HG02884 (cell line): ENCODE measurements around the gene SFSWAP.
"Not testable (repeated sequence)": the region's sequence is repeated elsewhere in the genome, so short reads cannot be mapped to it uniquely, and the experiment has no call there.

Experiments used
- ATAC-seq: cut with Tn5 transposase; IDR thresholded peaks from one replicate; pipeline ENCODE4 v1.9.1; 2021; ENCODE audit warnings: mild to moderate bottlenecking, moderate library complexity; ENCODE audit not compliant: unreplicated experiment

SFSWAP gene

DNA sequence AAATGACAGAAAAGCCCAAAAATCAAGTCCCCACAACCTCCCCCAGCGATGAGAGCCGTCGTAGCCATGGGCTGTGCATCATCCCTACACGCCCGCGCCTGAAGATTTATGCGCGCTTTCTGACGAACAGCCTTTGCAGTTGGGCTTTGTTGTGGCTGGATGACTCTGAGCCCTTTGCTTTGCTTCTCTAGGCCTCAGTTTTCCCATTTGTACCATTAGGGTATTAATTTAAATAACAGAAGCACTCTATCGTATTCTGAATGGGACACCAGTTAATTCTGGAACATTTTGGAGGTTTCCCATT is 24.2 kb downstream of the SFSWAP start:
- ATAC-seq = no peak

DNA sequence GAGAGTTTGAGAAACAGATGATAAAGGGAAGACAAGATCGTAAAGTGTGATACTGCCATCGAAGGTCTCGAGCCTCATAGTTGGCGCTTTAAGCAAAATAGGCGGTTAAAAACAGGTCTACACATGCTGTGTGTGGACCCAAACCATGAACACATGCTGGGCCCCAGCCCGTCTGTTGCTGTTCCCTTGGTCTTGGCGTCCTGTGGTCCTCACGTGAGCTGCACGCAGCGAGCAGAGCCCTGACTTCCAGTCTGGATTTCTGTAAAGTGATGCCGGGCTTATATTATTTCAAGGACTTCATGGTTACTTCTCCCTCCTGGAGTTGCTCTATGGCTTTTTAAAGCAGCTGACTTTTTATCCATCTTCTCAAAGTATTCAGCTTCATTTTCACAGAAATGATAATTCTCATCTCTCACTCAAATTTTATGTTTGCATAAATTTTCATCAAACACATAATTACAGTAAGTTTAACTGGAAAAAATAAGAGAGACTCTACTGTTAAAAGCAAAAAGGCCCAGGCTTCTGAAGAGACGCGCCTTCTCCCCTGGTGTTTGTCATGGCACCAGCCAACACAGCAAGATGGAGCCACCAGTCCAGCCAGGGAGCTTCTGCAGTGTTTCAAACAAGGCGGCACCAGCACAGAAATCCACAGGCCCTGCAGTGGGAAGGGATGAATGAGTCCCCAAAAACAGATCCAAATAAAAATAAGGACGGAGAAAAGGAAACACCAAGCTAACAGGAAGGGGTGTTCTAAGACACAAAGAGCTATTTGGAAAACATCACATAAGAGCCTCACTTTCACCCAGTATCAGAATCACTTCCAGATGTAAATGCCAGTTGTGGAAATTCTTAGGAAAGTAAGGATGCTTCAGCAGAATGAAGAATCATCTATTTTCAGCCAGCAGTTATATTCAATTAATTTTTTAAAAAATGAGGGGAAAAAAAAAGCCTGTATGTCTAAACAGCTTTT is 24.9 kb downstream of the SFSWAP start:
- no peak for ATAC-seq

DNA sequence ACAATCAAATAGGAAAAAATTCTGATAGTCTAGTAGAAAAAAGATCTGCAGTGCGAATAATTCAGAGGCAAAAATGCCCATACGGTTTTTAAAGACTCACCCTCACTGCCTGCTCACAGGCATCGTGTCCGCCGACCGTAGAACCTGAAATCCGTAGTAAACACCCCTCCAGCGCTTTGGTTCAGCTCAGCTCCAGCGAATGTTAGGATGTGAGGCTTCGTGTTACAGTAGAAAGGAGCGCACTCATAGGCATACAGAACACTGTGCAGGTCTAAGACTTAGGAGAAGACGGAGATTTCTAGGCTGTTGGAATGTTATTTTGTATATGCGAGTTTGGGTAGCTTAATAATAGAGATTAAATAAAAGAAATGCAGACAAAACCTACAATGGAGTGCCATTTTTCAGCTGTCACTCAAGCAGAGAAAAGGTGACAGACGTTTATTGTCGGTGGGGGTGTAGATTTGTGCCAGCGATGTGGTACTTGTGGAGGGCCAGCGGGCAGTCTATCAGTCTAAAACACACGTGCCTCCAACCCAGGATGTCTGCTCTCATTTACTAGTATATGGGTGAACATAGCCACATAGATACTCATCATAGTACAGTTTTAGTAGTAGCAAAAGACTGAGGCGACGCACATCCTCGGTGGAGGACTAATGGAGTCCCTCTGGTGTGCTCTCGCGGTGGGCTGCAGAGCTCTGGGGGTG is 25.7 kb downstream of the SFSWAP start:
- no peak for ATAC-seq

DNA sequence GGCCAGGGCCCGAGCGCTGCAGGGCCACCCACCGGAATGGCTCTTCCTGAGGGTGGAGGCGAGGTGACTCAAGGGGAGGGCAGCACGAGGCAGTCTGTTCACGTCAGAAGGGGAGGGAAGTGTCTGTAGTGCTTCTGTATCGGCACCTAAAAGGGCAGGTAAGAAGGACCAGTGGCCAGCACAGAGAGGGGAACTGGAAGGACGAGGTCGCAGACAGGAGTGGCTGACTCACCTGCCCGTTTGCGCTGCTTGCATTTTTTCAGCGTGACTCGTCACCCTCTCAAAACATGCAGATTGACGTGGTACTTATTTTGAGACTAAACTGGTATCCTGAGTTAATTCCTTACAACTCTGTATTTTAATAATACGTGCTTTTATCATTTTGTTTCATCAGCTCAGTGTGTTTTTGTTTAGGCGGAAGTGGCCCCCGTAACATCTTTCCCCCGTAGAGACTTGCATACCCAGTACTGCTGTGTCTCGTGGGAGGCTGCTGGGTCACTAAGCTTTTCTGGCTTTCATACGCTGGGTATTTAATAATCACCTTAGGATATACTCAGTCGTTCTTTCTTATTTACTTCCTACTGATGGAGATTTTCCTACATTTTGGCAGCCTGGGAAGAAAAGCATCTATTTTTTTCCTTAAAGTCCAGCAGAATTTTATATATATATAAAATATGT is 26.4 kb downstream of the SFSWAP start:
- no peak for ATAC-seq

DNA sequence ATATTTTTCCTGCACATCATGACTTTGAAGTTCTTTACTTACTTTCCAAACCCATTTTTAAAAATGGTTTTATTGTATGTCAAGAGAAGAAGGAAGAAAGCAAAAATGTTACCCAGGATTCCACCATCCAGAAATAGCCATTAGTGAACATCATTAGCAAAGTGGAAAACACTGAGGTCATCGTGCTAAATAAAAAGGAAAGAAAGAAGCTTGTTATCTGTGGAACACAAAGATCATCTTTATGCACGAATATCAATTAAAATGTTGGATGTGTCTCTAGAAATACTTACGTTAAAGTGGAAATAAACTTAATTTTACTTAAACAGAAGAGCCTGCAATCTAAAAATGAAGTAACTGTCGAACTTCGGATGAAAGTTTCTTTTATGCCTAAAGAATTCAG is 27.3 kb downstream of the SFSWAP start:
- no peak for ATAC-seq

DNA sequence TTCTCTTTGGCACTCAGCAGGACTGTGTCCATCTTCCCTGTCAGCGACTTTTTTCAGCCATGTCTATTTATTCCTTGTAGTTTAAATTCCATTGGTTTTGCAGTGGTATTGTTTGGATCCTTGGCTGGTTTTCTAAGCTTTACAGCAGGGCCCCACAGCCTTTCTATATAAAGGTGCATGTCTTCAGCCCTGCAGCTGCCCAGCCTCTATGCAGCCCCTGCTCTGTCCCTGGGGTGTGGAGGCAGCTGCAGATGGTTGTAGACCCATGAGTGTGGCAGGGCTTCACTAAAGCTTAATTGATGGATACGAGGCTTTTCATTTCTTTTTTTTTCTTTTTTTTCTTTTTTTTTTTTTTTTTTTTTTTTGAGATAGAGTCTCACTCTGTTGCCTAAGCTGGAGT is 29.7 kb downstream of the SFSWAP start:
- no peak for ATAC-seq

DNA sequence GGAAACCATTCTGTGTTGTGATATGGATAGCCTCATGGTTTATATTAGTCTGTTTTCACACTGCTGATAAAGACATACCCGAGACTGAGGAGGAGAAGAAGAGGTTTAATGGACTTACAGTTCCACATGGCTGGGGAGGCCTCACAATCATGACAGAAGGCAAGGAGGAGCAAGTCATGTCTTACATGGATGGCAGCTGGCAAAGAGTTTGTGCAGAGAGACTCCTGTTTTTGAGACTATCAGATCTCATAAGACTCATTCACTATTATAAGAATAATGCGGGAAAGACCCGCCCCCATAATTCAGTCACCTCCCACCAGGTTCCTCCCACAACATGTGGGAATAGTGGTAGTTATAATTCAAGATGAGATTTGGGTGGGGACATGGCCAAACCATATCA is 31.9 kb downstream of the SFSWAP start:
- ATAC-seq = not testable (repeated sequence)

DNA sequence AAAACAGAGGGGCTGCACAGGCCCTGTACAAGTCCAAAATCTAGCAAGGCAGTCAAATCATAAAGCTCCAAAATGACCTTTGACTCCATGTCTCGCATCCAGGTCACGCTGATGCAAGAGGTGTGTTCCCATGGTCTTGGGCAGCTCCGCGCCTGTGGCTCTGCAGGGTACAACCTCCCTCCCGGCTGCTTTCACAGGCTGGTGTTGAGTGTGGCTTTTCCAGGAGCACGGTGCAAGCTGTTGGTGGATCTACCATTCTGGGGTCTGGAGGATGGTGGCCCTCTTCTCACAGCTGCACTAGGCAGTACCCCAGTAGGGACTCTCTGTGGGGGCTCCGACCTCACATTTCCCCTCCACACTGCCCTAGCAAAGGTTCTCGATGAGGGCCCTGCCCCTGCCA is 32.5 kb downstream of the SFSWAP start:
- not testable (repeated sequence) for ATAC-seq

DNA sequence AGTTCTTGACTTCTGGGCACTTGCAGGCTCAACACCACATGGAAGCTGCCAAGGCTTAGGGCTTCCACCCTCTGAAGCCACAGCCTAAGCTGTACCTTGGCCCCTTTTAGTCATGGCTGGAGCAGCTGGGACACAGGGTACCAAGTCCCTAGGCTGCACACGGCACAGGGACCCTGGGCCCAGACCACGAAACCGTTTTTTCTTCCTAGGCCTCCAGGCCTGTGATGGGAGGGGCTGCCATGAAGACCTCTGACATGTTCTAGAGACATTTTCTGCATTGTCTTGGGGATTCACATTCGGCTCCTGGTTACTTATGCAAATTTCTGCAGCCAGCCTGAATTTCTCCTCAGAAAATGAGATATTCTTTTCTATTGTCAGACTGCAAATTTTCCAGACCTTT is 33.0 kb downstream of the SFSWAP start:
- not testable (repeated sequence) for ATAC-seq

DNA sequence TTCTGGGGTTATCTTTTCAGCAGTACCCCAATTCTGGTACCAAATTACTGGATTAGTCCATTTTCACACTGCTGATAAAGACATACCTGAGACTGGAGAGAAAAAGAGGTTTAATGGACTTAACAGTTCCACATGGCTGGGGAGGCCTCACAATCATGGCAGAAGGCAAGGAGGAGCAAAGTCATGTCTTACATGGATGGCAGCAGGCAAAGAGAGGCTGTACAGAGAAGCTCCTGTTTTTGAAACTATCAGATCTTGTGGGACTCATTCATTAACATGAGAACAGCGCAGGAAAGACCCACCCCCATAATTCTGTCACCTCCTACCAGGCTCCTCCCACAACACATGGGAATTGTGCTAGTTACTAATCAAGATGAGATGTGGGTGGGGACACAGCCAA is 33.8 kb downstream of the SFSWAP start:
- ATAC-seq = not testable (repeated sequence)

DNA sequence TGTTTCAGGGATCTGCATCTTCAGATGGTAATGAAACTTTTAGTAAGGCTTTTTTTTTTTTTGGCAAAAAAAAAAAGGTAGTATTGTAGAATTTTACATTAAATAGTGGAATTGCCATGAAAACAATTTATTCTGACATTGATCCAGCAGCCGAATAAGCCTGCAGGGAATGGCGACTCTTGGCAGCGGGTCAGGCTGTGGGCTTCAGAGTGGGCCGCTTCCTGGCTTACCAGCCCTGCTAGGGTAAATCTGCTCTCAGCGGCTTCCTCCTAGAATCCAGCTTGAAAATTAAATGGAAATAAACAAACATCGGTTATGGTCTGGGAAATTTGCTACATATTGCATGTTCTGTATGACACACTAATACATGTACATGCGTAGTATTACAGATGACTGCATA is 34.8 kb downstream of the SFSWAP start:
- no peak for ATAC-seq

DNA sequence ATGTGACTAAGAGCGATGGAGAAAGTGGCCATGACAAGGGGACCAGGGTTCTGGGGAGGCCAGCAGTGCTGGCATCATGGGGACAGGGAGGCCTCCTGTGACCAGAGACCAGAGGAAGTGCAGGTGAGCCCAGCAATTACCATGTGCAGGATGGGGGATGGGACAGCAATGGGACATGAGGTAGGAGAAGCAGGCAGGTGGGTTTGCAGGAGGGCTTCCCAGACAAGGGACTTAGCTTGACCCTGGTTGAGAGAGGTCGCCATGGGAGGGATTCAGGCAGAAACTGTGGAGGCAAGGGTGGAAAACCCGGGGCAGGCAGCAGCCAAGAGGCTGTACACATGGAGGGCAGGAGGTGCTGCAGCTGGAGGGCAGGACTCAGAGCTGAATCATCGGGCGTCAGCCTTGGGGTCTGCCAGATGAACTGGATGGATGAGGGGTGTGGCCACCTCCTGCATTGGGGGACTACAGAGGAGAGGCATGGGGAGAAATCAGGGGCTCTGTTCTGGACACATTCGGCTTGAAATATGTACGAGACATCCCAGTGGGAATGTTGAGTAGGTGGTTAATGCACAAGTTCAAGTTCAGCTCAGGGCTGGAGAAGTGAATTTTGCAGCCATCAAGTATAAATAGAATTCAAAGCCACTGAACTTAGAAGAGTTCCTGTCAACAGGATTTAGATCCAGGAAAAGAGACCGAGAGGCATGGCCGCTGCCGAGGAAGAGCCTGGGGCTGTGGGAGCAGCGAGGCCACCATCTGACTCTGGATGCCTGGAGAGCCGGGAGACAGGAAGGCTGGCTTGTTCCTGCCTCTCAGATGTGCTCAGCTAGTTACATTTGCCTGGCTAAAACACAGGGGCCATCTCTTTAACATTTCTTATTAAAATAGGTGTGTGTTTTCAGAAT is 36.6 kb downstream of the SFSWAP start:
- no peak for ATAC-seq

DNA sequence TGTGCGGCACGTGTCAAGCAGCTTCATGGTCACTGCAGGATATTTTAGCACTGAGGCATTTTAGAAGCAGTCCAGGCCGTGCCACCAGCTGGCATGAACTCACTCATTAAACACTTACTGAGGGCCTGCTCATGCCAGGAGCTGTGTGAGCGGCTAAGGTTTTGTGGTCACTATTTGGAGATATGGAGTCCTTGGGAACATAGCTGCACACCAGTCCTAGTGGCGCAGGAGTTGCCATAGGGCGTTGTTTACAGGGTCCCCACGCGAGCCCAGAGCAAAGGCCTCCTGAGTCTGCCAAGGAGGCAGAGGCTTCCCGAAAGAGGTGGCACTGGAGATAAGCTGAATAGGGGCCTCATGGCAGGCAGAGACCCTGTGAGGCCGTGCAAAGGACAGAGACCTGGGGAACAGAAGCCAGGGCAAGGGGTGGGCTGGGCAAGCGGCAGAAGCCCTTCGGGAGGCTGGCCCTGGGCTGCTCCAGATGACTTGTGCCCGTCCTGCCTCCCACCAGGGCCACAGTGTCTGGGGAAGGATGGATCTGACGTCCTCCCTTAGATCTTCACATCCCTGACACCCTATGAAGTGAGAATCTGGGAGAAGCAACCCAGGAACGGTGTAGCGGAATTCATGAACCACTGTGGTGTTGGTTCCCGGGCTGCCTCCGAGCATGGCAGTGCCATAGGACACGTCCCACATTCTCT is 38.9 kb downstream of the SFSWAP start:
- no peak for ATAC-seq

DNA sequence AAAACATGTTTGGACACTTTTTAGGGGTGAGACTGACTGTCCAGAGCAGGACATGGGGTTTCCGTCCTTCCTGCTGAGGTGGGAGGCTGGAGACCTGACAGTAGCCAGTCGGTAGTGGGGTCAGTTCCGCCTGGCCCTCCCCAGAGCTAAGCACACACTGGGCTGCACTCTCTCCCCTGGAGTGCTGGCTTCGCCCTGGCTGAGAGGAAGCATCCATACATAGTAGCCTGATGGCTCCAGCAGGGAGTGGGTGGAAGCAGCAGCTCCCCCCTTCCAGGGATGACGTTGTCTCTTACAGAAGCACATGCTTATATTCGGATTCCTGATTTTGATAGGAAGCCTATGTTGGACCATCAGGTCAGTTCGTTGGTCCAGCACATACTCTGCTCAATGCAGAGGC is 40.4 kb downstream of the SFSWAP start:
- no peak for ATAC-seq

DNA sequence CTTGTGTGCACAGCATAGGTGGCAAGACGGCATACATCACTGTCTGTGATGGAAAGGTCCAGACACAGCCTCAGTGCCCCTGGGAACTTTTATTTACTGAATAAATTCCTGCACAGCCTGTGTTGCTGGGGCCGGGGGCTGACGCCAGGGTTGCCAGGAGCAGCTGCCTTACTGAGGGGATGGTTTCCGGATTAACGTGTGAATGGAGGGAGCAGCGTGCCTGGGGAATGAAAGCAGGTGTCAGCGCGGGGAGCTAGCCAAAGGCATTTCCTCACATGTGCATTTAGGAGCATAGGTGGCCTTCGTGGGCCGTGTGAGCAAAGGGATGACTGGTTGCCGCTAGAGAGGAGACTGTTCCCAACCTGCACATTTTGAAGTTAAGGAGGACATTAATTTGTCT is 41.6 kb downstream of the SFSWAP start:
- ATAC-seq = no peak

DNA sequence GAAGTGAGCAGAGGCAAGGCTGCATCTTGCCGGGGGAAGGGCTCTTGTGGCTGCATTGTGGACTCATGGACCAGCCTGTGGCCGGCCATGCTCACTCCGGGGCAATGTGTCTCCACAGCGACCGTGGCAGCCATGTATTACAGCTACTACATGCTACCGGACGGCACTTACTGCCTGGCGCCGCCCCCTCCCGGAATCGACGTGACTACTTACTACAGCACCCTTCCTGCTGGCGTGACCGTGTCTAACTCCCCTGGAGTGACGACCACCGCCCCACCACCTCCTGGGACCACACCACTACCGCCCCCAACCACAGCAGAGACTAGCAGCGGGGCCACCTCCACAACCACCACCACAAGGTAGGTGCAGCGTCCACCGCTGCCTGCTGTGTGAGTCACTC is 42.1 kb downstream of the SFSWAP start:
- no peak for ATAC-seq

DNA sequence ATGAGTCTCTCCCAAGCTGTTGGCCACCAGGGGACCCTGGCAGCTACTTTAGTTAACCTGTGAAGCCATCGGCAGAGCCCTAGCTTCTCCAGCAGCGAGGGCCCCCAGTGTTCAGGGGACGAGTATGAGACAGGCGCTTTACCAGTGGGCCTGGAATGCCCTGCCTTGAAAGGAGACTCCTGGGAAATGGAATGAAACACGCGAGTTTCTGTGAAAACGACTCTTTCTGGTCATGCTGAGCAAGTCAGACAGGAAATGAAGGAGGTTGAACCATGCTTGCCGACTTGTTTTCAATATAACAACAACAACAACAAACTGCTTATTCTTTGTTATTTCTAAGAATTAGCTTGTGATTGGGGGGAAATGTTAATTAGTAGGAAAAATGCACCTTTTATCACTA is 42.9 kb downstream of the SFSWAP start:
- ATAC-seq = no peak

DNA sequence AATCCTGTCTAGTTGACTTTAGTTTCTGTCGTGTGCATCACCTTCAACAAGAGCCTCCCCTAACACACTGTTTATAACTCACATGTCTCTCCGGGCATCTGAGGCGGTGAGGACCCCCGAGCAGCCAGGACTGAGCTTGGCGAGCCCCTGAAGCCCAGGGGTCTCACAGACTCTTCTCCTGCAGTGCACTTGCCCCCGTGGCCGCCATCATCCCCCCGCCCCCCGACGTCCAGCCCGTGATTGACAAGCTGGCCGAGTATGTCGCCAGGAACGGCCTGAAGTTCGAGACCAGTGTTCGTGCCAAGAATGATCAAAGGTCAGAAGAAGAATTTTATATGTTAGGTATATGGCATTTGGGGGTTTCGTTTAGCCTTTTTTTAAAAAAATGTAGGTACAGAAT is 43.3 kb downstream of the SFSWAP start:
- no peak for ATAC-seq

DNA sequence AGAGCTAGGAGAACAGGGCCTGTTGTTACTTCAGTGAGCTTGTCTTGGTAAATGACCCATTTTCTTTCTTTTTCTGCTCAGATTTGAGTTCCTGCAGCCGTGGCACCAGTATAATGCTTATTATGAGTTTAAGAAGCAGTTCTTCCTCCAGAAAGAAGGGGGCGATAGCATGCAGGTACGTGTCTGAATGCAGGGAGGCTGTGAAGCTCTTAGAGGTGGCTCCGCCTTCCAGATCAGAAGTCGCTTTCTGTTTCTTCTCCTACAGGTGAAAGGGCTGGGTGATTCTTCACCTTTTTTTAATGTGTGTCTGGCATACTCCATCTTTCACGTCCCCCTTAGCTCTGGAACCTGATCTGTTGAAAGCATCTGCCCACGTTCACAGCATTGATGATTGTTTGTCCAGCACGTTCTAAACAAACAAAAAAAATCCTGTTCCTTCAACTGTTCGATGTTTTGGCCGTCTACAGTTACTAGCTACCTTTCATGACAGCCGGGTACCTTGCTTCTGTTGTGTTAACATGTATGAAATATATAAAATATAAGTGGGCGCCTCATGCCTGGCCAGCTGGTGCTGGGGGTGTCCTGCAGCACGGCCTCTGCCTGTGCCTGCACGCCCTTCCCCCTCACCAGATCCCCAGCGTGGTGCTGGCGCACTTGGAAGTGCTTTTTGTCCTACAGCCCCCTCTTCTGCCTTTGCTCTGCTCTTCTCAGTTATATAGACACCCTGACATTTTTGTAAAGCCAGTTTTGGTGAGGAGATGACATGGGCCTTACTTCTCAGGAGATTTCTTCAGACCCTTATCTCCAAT is 44.6 kb downstream of the SFSWAP start:
- no peak for ATAC-seq
